ENCODE results near the gene VCX3B. TPM values are rescaled to one million over a fixed set of nuclear protein-coding genes. Genes with fewer than 3 reads are reported as not detected.
"Not testable (repeated sequence)": the region's sequence is repeated elsewhere in the genome, so short reads cannot be mapped to it uniquely, and the experiment has no call there.

Gene VCX3B
- total RNA-seq: 1 to 10 TPM in 1 of 4 donors, under 1 TPM in 1, not detected in 2; 0.94 to 2.0 TPM

DNA sequence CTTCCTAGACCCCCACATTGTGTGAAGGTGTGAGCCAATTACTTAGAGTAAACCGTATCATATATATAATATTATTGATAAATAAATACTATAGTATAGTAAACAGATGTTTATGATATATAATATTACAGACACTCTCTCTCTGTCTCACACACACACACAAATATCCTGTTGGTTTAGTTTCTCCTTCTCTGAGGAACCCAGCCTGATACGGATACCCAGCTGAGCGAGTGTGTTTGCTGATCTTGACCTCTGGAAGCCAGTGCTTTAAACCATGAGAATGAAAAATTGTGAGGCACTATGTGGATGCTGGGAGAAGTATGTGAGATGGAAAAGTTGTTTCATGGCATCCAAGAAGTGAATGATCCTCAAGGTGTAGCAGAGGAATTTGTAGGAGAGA, at the start of gene VCX3B:
VCX3B (plus strand) TSS at position 301 of the 400 bp plus-strand sequence. CDS start 621 bp downstream, outside the sequence.
- intact Hi-C loops (cut with DNase I); H3K9me3 ChIP-seq; DNase-seq; H3K4me3 ChIP-seq (replicated peaks in 1 of 3); H3K27me3 ChIP-seq; H3K4me1 ChIP-seq; H3K27ac ChIP-seq; H3K36me3 ChIP-seq: not testable (repeated sequence)
- 96 to 97% methylated on average over 3 of the region's 3 CpGs for WGBS, 2 donors

GRCh38 chrX:8418301-8418700, 46.3 kb upstream of the VCX3B start:
- intact Hi-C loops (cut with DNase I): no loop called here
- no peaks in the 10 kb centered on the region for H3K4me1 ChIP-seq
- 89 to 94% methylated on average over 4 of the region's 4 CpGs for WGBS, 2 donors

DNA sequence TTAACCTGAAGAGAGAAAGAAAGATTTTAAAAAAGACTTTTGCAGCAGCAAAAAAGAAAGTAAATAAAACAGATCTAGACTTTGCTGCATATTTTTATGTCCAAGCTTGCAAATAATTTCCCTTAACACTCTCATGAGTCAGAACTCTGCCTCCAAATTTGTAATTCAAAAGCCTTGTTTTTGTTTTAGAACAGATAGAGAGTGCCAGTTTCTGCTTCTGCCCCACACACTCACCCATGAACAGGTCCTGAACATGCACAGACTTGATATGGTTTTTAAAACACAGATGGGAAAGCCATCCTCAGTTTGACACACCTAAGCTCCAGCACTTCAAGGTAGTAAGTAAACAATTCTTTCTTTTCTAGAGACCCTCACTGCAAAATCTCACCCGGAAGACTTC, 39.7 kb upstream of the VCX3B start:
- Histone ChIP-seq H3K27ac (no peak overlapping the region), H3K4me1 (no peaks in the 10 kb centered on the region), H3K4me3 (replicated peaks in 1 of 3) (no peak overlapping the region), H3K9me3 (no peaks in the 10 kb centered on the region), H3K36me3 (no peaks in the 10 kb centered on the region), H3K27me3 (no peaks in the 10 kb centered on the region)
- intact Hi-C loops (cut with DNase I): no loop called here
- TF ChIP-seq, protein P1, sequence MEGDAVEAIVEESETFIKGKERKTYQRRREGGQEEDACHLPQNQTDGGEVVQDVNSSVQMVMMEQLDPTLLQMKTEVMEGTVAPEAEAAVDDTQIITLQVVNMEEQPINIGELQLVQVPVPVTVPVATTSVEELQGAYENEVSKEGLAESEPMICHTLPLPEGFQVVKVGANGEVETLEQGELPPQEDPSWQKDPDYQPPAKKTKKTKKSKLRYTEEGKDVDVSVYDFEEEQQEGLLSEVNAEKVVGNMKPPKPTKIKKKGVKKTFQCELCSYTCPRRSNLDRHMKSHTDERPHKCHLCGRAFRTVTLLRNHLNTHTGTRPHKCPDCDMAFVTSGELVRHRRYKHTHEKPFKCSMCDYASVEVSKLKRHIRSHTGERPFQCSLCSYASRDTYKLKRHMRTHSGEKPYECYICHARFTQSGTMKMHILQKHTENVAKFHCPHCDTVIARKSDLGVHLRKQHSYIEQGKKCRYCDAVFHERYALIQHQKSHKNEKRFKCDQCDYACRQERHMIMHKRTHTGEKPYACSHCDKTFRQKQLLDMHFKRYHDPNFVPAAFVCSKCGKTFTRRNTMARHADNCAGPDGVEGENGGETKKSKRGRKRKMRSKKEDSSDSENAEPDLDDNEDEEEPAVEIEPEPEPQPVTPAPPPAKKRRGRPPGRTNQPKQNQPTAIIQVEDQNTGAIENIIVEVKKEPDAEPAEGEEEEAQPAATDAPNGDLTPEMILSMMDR (IDR thresholded peaks at IDR 0.05): no peak
- TF ChIP-seq POLR2A (IDR thresholded peaks at IDR 0.05): no peak
- DNase-seq: no peak
- WGBS, 2 donors: 16 to 32% methylated on average over 1 of the region's 1 CpG

More at GRCh38 chrX:8418301-8418700, 46.3 kb upstream of the VCX3B start:
- H3K9me3 ChIP-seq: no peaks in the 10 kb centered on the region
- DNase-seq: no peak
- no peak for TF ChIP-seq POLR2A (IDR thresholded peaks at IDR 0.05)
- TF ChIP-seq, protein P1 (IDR thresholded peaks at IDR 0.05): no peak
- H3K4me3 ChIP-seq (replicated peaks in 1 of 3): no peak overlapping the region
- H3K36me3 ChIP-seq: no peaks in the 10 kb centered on the region
- no peak overlapping the region for H3K27ac ChIP-seq
- no peaks in the 10 kb centered on the region for H3K27me3 ChIP-seq

- H3K36me3 ChIP-seq: no peaks in the 10 kb centered on the region
- intact Hi-C loops (cut with DNase I): no loop called here
- DNase-seq: no peak
- WGBS, 2 donors: 81 to 86% methylated on average over 6 of the region's 6 CpGs
- no peak overlapping the region for H3K27ac ChIP-seq
- H3K9me3 ChIP-seq: no peaks in the 10 kb centered on the region
- no peak overlapping the region for H3K4me3 ChIP-seq (replicated peaks in 1 of 3)
- no peaks in the 10 kb centered on the region for H3K4me1 ChIP-seq
- TF ChIP-seq, protein P1 (IDR thresholded peaks at IDR 0.05): no peak
- TF ChIP-seq POLR2A (IDR thresholded peaks at IDR 0.05): no peak
- H3K27me3 ChIP-seq: no peaks in the 10 kb centered on the region
These were observed 34.9 kb upstream of the VCX3B start for GRCh38 chrX:8429692-8430249.

DNA sequence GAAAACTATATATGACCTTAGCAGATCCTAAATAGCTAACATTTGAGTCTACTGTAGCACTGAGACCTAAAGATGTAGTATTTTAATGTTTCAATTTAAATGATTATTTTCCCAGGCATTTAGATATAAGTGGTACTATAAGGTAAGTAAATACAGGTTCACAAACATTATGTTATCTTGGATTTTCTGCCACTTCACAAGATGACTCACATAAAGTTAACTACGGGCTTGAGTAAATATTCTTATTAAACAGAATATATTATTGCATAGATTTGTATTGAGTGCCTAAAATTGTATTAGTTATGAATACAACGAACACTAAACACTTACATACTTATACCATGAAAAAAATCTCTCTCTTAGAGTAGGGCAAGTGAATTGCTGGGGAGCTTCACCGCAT, 34.2 kb upstream of the VCX3B start:
- no peaks in the 10 kb centered on the region for H3K9me3 ChIP-seq
- intact Hi-C loops (cut with DNase I): no loop called here
- no peak for DNase-seq

More for the DNA sequence above, 34.2 kb upstream of the VCX3B start:
- TF ChIP-seq, protein P1 (IDR thresholded peaks at IDR 0.05): no peak
- TF ChIP-seq POLR2A (IDR thresholded peaks at IDR 0.05): no peak
- Histone ChIP-seq H3K27me3 (no peaks in the 10 kb centered on the region), H3K27ac (no peak overlapping the region), H3K4me1 (no peaks in the 10 kb centered on the region), H3K4me3 (replicated peaks in 1 of 3) (no peak overlapping the region), H3K36me3 (no peaks in the 10 kb centered on the region)
- 86 to 94% methylated on average over 3 of the region's 3 CpGs for WGBS, 2 donors
